Measurements from ENCODE around the gene SUN2. TPM values are rescaled to one million over a fixed set of nuclear protein-coding genes. Genes with fewer than 3 reads are reported as not detected.
A peak's percentile ranks its signal among the peaks of the same experiment; 100 is the strongest.
"Not testable (repeated sequence)": the region's sequence is repeated elsewhere in the genome, so short reads cannot be mapped to it uniquely, and the experiment has no call there.

The SUN2 gene, protein sequence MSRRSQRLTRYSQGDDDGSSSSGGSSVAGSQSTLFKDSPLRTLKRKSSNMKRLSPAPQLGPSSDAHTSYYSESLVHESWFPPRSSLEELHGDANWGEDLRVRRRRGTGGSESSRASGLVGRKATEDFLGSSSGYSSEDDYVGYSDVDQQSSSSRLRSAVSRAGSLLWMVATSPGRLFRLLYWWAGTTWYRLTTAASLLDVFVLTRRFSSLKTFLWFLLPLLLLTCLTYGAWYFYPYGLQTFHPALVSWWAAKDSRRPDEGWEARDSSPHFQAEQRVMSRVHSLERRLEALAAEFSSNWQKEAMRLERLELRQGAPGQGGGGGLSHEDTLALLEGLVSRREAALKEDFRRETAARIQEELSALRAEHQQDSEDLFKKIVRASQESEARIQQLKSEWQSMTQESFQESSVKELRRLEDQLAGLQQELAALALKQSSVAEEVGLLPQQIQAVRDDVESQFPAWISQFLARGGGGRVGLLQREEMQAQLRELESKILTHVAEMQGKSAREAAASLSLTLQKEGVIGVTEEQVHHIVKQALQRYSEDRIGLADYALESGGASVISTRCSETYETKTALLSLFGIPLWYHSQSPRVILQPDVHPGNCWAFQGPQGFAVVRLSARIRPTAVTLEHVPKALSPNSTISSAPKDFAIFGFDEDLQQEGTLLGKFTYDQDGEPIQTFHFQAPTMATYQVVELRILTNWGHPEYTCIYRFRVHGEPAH
- total RNA-seq (2021) (104 and 110 TPM in 2 replicates), Bru-seq, nascent RNA (percentile 56 among the genes with signal in this experiment), BruChase-seq, experiment 1, labeled RNA remaining after a 2-hour chase (percentile 58 among the genes with signal in this experiment), BruChase-seq, experiment 2, labeled RNA remaining after a 6-hour chase (percentile 74 among the genes with signal in this experiment)
- long read RNA-seq, partial matches to known transcripts, result 34 of 110 reads
- long read RNA-seq, other reads (novel, unspliced or antisense), result 75 of 110 reads

DNA sequence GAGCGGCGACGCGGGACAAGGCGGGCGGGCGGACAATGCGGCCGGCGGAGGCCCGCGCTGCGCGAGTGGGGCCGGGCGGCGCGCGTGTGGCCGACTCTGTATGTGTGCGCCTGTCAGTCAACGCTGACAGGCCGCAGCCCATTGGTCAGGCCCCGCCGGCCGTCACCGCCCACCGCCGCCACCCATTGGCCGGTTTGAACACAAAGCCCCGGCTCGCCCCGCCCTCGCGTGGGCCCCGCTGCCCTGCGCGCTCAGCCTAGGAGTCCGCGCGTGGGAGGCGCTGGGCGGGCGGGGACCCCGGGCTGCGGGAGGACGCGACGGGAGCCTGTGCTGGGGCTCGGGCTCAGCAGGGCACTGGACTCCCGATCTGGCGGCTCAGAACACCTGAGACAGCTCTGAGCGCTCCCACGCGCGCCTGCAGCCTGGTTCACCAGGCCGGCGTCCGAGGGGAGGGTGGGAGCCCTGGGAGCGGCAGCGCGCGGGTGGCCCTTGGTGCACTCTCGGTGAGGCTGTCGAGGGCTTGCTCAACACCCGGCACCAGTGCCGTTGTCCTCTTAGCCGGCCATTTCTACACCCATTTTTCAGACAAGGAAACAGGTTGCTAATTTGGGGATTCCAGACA lies at the start of gene SUN2:
TSS of gene SUN2 (minus strand) at position 88 of the 622 bp plus-strand sequence. CDS start 3,370 bp downstream, outside the sequence.
- ChIA-PET POLR2A (ENCODE audit: low non-redundant PET) (no interaction called here), CTCF (interaction anchor here (0.9 kb wide), 1 partner anchor 13 kb away, joined by 7 read pairs; no protein-coding TSS in a partner anchor)
- TF ChIP-seq EZH2 (IDR thresholded peaks at IDR 0.05; ENCODE audit: borderline replicate concordance, low read depth, low read length, poor library complexity, severe bottlenecking) (no peak), CTCF (conservative IDR thresholded peaks at IDR 0.05; ENCODE audit: low read depth, low read length) (no peak)
- intact Hi-C loops (cut with micrococcal nuclease; ENCODE audit: unreplicated experiment), result no loop called here
- Histone ChIP-seq H3K27ac (ENCODE audit: low read depth, low read length, poor library complexity, severe bottlenecking) (peak within 1 kb of the TSS; percentile 93), H3K4me1 (ENCODE audit: insufficient read depth, low read length, poor library complexity, severe bottlenecking) (peaks cover 44% of the 10 kb centered on the region), H3K36me3 (ENCODE audit: insufficient read depth, low read length, poor library complexity, severe bottlenecking) (peaks cover 31% of the 10 kb centered on the region), H3K4me3 (ENCODE audit: low read depth, low read length, poor library complexity, severe bottlenecking) (peak within 1 kb of the TSS; percentile 97), H3K27me3 (replicated peaks; ENCODE audit: insufficient read depth, low read depth, low read length, poor library complexity) (no peaks in the 10 kb centered on the region), H3K9me3 (ENCODE audit: low read depth, low read length, poor library complexity, severe bottlenecking) (no peaks in the 10 kb centered on the region)
- no TSS peak for BruUV-seq (replicated peaks)
- DNase-seq (ENCODE audit: low spot score), result peak; percentile 91

DNA sequence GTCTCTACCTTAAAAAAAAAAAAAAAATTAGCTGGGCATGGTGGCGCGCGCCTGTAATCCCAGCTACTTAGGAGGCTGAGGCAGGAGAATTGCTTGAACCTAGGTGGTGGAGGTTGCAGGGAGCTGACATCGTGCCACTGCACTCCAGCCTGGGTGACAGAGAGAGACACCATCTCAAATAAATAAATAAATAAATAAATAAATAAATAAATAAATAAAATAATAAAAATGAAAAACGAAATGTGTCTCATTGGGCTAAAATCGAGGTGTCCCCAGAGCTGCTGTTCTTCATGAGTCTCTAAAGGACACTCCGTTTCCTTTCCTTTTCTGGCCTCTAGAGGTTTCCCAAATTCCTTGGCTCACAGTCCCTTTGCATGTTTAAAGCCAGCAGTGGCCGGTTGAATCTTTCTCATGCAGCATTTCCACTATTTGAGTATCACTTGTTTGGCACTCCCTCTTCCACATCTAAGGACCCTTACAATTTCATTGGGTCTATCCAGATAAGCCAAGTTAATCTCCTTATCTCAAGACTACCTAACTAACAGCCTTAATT lies 49.3 kb upstream of the SUN2 start:
- H3K36me3 ChIP-seq (ENCODE audit: insufficient read depth, low read length, poor library complexity, severe bottlenecking); H3K27me3 ChIP-seq (replicated peaks; ENCODE audit: insufficient read depth, low read depth, low read length, poor library complexity); H3K4me3 ChIP-seq (ENCODE audit: low read depth, low read length, poor library complexity, severe bottlenecking); intact Hi-C loops (cut with micrococcal nuclease; ENCODE audit: unreplicated experiment); BruUV-seq (replicated peaks); H3K9me3 ChIP-seq (ENCODE audit: low read depth, low read length, poor library complexity, severe bottlenecking); POLR2A ChIA-PET (ENCODE audit: low non-redundant PET): not testable (repeated sequence)
- Histone ChIP-seq H3K4me1 (ENCODE audit: insufficient read depth, low read length, poor library complexity, severe bottlenecking) (peaks cover 36% of the 10 kb centered on the region), H3K27ac (ENCODE audit: low read depth, low read length, poor library complexity, severe bottlenecking) (peak overlapping the region; percentile 95)
- peak; percentile 52 for DNase-seq (ENCODE audit: low spot score)
- CTCF ChIA-PET, result interaction anchor here (0.6 to 0.8 kb wide), 2 partner anchors 36 to 92 kb away, joined by 4 to 5 read pairs; no protein-coding TSS in a partner anchor

DNA sequence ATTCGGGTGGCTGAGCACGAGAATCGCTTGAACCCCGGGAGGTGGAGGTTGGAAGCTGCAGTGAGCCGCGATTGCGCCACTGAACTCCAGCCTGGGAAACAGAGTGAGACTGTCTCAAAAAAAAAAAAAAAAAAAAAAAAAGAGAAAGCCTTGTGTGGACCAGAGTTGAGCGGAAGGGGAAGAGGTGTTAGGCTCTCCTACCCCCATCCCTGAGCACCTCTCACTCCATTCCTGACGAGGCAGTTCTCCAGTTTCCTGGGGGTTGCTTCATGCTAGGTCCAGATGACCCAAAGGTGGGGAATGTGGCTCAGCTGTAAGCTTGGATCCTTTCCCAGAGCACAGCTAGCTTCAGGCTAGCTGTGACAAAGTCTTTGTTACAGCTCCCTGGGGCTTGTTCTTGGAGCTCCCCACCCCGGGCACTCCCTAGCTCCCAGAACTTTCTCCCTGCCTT lies 46.9 kb upstream of the SUN2 start:
- no peak overlapping the region for H3K4me3 ChIP-seq (ENCODE audit: low read depth, low read length, poor library complexity, severe bottlenecking)
- ChIA-PET POLR2A (ENCODE audit: low non-redundant PET) (interaction anchor here (1.0 kb wide), 1 partner anchor 20 kb away, joined by 4 read pairs; no protein-coding TSS in a partner anchor), CTCF (interaction anchor here (0.8 to 2.3 kb wide), 3 partner anchors 34 to 67 kb away, joined by 3 to 18 read pairs (median 5); no protein-coding TSS in a partner anchor)
- no TSS peak for BruUV-seq (replicated peaks)
- no peak for TF ChIP-seq CTCF (conservative IDR thresholded peaks at IDR 0.05; ENCODE audit: low read depth, low read length)
- H3K36me3 ChIP-seq (ENCODE audit: insufficient read depth, low read length, poor library complexity, severe bottlenecking), result no peaks in the 10 kb centered on the region
- no peaks in the 10 kb centered on the region for H3K27me3 ChIP-seq (replicated peaks; ENCODE audit: insufficient read depth, low read depth, low read length, poor library complexity)
- intact Hi-C loops (cut with micrococcal nuclease; ENCODE audit: unreplicated experiment), result loop anchor here (1.0 to 5.0 kb wide), 2 partner anchors 20 to 35 kb away; no protein-coding TSS in a partner anchor
- peaks cover 39% of the 10 kb centered on the region for H3K4me1 ChIP-seq (ENCODE audit: insufficient read depth, low read length, poor library complexity, severe bottlenecking)
- DNase-seq (ENCODE audit: low spot score), result peak; percentile 99
- peaks cover 15% of the 10 kb centered on the region for H3K9me3 ChIP-seq (ENCODE audit: low read depth, low read length, poor library complexity, severe bottlenecking)
- H3K27ac ChIP-seq (ENCODE audit: low read depth, low read length, poor library complexity, severe bottlenecking), result peak overlapping the region; percentile 92
